Stimulated activated naive CD4-positive, alpha-beta T cell (primary cell): Measurements from ENCODE around the gene MOSPD2.

Experiments
- DNase-seq, 6 experiments: peaks; one replicate each; lab custom pipeline; 2025; lab: John Stamatoyannopoulos, UW

The MOSPD2 gene

GRCh38 chrX:14872851-14873675 is at the start of gene MOSPD2, which contains the start of gene FANCB:
MOSPD2 (plus strand) TSS chrX:14873421; CDS start chrX:14873529, 108 bp downstream.
FANCB (minus strand) TSS chrX:14873069; CDS start chrX:14865510, 7,559 bp downstream.
- peak; percentile 86 to 94 (median 91) for DNase-seq

- DNase-seq = no peak
Measured at GRCh38 chrX:14825851-14826250, 47.4 kb upstream of the MOSPD2 start.

- DNase-seq = no peak
Measured at GRCh38 chrX:14826319-14826718, 46.9 kb upstream of the MOSPD2 start.

- DNase-seq = no peak
Measured at GRCh38 chrX:14829643-14830042, 43.6 kb upstream of the MOSPD2 start.

- DNase-seq = no peak
Measured at GRCh38 chrX:14832151-14832550, 41.1 kb upstream of the MOSPD2 start.

- no peak for DNase-seq
Measured at GRCh38 chrX:14832586-14832985, 40.6 kb upstream of the MOSPD2 start.

- no peak for DNase-seq
Measured at GRCh38 chrX:14837155-14837554, 36.1 kb upstream of the MOSPD2 start.

GRCh38 chrX:14843666-14844065 is 29.6 kb upstream of the MOSPD2 start:
- no peak for DNase-seq

GRCh38 chrX:14851526-14851925 is 21.7 kb upstream of the MOSPD2 start:
- DNase-seq = no peak

- DNase-seq = no peak
Measured at GRCh38 chrX:14864631-14865030, 8.6 kb upstream of the MOSPD2 start.

GRCh38 chrX:14865201-14865600 is 8.0 kb upstream of the MOSPD2 start:
- DNase-seq = no peak

GRCh38 chrX:14871767-14872166 is 1.5 kb upstream of the MOSPD2 start:
- DNase-seq = no peak

GRCh38 chrX:14872355-14872754 is 866 bp upstream of the MOSPD2 start:
- peak in 1 of 6 experiments; percentile 0 for DNase-seq

GRCh38 chrX:14873676-14874049 is 442 bp downstream of the MOSPD2 start:
- no peak for DNase-seq

- DNase-seq = no peak
Measured at GRCh38 chrX:14875624-14876023, 2.4 kb downstream of the MOSPD2 start.

- no peak for DNase-seq
Measured at GRCh38 chrX:14883826-14884225, 10.6 kb downstream of the MOSPD2 start.

- no peak for DNase-seq
Measured at GRCh38 chrX:14884714-14885113, 11.5 kb downstream of the MOSPD2 start.

GRCh38 chrX:14886252-14886651 is 13.0 kb downstream of the MOSPD2 start:
- no peak for DNase-seq

- no peak for DNase-seq
Measured at GRCh38 chrX:14896273-14896672, 23.1 kb downstream of the MOSPD2 start.

- no peak for DNase-seq
Measured at GRCh38 chrX:14897042-14897441, 23.8 kb downstream of the MOSPD2 start.

GRCh38 chrX:14899607-14900006 is 26.4 kb downstream of the MOSPD2 start:
- no peak for DNase-seq

- DNase-seq = no peak
Measured at GRCh38 chrX:14902537-14902936, 29.3 kb downstream of the MOSPD2 start.

- no peak for DNase-seq
Measured at GRCh38 chrX:14903891-14904290, 30.7 kb downstream of the MOSPD2 start.

- DNase-seq = no peak
Measured at GRCh38 chrX:14913241-14913640, 40.0 kb downstream of the MOSPD2 start.
